Activated B cell treated with CpG ODN at 0.5 μM for 24 hours (primary cell): ENCODE results near the gene WNT4. TPM values are rescaled to one million over a fixed set of nuclear protein-coding genes. Genes with fewer than 3 reads are reported as not detected.

Experiments used
- ATAC-seq: fragments of 200-7000 bp; cut with Tn5 transposase; one replicate; pipeline ENCODE4 v1.10.0; 2021; ENCODE audit warnings: low read depth, mild to moderate bottlenecking, moderate library complexity
- CTCF ChIA-PET: fragments of 350-600 bp; sonication (Branson Sonifier 250); formaldehyde crosslinking; loops from one replicate; lab custom pipeline; 2021; ENCODE audit warnings: antibody characterized with exemption; lab: Charles Lee
- POLR2A ChIA-PET: fragments of 350-600 bp; sonication (Branson Sonifier 250); formaldehyde crosslinking; loops from one replicate; lab custom pipeline; 2021; ENCODE audit warnings: antibody characterized with exemption; lab: Charles Lee
- DNase-seq: peaks from one replicate; pipeline ENCODE4 v3.0.0; 2022
- H3K27ac Mint-ChIP-seq: one replicate; pipeline ENCODE4 v1.8.0; 2020; ENCODE audit warnings: mixed read lengths
- H3K27me3 Mint-ChIP-seq: one replicate; pipeline ENCODE4 v1.8.0; 2021; ENCODE audit warnings: mixed read lengths
- H3K36me3 Mint-ChIP-seq: one replicate; pipeline ENCODE4 v1.8.0; 2021; ENCODE audit warnings: low read depth, mixed read lengths
- H3K4me1 Mint-ChIP-seq: one replicate; pipeline ENCODE4 v1.8.0; 2021; ENCODE audit warnings: mixed read lengths
- H3K4me3 Mint-ChIP-seq: one replicate; pipeline ENCODE4 v1.8.0; 2020; ENCODE audit warnings: mild to moderate bottlenecking, mixed read lengths
- H3K9me3 Mint-ChIP-seq: one replicate; pipeline ENCODE4 v1.8.0; 2020; ENCODE audit warnings: mixed read lengths
- CTCF ChIP-seq: fragments of 200-600 bp; IDR thresholded peaks from one replicate; pipeline ENCODE4 v1.8.0; 2022; ENCODE audit warnings: antibody characterized with exemption, mild to moderate bottlenecking
- intact Hi-C: fragments of 100-400 bp; cut with micrococcal nuclease; formaldehyde crosslinking; loops from one replicate; pipeline ENCODE4 v1.15.1; 2024
- total RNA-seq: library from RNA; stranded (reverse); gene quantifications from 2 replicates; pipeline ENCODE4 v1.2.3, GENCODE V29; 2022

The WNT4 gene
- total RNA-seq, 1 donor from 2014 or later, result 7.9 TPM

- CTCF ChIA-PET, result no interaction called here
- no peak for TF ChIP-seq CTCF
- POLR2A ChIA-PET, result no interaction called here
- H3K36me3 Mint-ChIP-seq, result no peaks in the 10 kb centered on the region
- intact Hi-C loops, result no loop called here
- no peaks in the 10 kb centered on the region for H3K9me3 Mint-ChIP-seq
- no peak for DNase-seq
- H3K4me1 Mint-ChIP-seq, result peaks cover 22% of the 10 kb centered on the region
- no peak for ATAC-seq
- peaks cover 15% of the 10 kb centered on the region for H3K27me3 Mint-ChIP-seq
- no peak overlapping the region for H3K27ac Mint-ChIP-seq
- no peak overlapping the region for H3K4me3 Mint-ChIP-seq
These were observed 3.8 kb downstream of the WNT4 start for GRCh38 chr1:22139066-22139594.

GRCh38 chr1:22137004-22137720 lies 5.7 kb downstream of the WNT4 start:
- POLR2A ChIA-PET, result no interaction called here
- CTCF ChIA-PET, result no interaction called here
- Mint-ChIP-seq H3K4me1 (peaks cover 16% of the 10 kb centered on the region), H3K4me3 (no peak overlapping the region), H3K36me3 (no peaks in the 10 kb centered on the region), H3K9me3 (no peaks in the 10 kb centered on the region), H3K27ac (no peak overlapping the region), H3K27me3 (peaks cover 9% of the 10 kb centered on the region)
- DNase-seq (no peak), ATAC-seq (no peak)
- intact Hi-C loops, result no loop called here
- TF ChIP-seq CTCF, result no peak

GRCh38 chr1:22133931-22134324 lies 9.0 kb downstream of the WNT4 start:
- Mint-ChIP-seq H3K27ac (no peak overlapping the region), H3K9me3 (no peaks in the 10 kb centered on the region), H3K4me1 (peaks cover 12% of the 10 kb centered on the region), H3K27me3 (no peaks in the 10 kb centered on the region), H3K36me3 (no peaks in the 10 kb centered on the region), H3K4me3 (no peak overlapping the region)
- ChIA-PET CTCF (interaction anchor here (1.6 kb wide), 1 partner anchor 282 kb away, joined by 5 read pairs; no protein-coding TSS in a partner anchor), POLR2A (interaction anchor here (0.6 kb wide), 1 partner anchor 48 kb away, joined by 8 read pairs; no protein-coding TSS in a partner anchor)
- intact Hi-C loops, result no loop called here
- TF ChIP-seq CTCF, result no peak
- ATAC-seq (no peak), DNase-seq (no peak)

- POLR2A ChIA-PET, result interaction anchor here (0.6 kb wide), 1 partner anchor 49 kb away, joined by 8 read pairs; no protein-coding TSS in a partner anchor
- no peak for TF ChIP-seq CTCF
- CTCF ChIA-PET, result interaction anchor here (1.3 to 2.9 kb wide), 2 partner anchors 9 to 283 kb away, joined by 3 to 14 read pairs; no protein-coding TSS in a partner anchor
- H3K4me1 Mint-ChIP-seq, result peaks cover 11% of the 10 kb centered on the region
- no peaks in the 10 kb centered on the region for H3K9me3 Mint-ChIP-seq
- intact Hi-C loops, result no loop called here
- no peak for ATAC-seq
- no peak overlapping the region for H3K27ac Mint-ChIP-seq
- H3K4me3 Mint-ChIP-seq, result no peak overlapping the region
- H3K36me3 Mint-ChIP-seq, result no peaks in the 10 kb centered on the region
- no peaks in the 10 kb centered on the region for H3K27me3 Mint-ChIP-seq
- no peak for DNase-seq
These were observed 9.5 kb downstream of the WNT4 start for GRCh38 chr1:22133247-22133930.
